ENCODE data around the gene FLYWCH1. TPM values are rescaled to one million over a fixed set of nuclear protein-coding genes. Genes with fewer than 3 reads are reported as not detected.

FLYWCH1 gene
- total and polyA plus RNA-seq, 10 of the 15 experiments (the other 5 are each of a cell fraction or from before 2014, with no cell fraction given): 0.47 to 33.8 (median 11.2) TPM

GRCh38 chr16:2882650-2883457 lies 28.9 kb upstream of the FLYWCH1 start, which contains the start of gene FLYWCH2 (continued):
- TF ChIP-seq BHLHE40 (IDR thresholded peaks at IDR 0.05; ENCODE audit: borderline replicate concordance in 1 of 2, low read depth in 2 of 2, low read length in 1 of 2): peak; percentile 65 to 93; a peak in 3 of 4 replicates
- TF ChIP-seq STAT1 (conservative IDR thresholded peaks at IDR 0.05): no peak
- peak; percentile 58 for TF ChIP-seq POLR2AphosphoS2 (IDR thresholded peaks at IDR 0.05; ENCODE audit: low read depth, low read length)
- no peak for TF ChIP-seq USF1 (IDR thresholded peaks at IDR 0.05; ENCODE audit: borderline replicate concordance, extremely low read length, insufficient read depth, low read depth, low read length)
- TF ChIP-seq FOXM1 (IDR thresholded peaks at IDR 0.05; ENCODE audit: low read depth, low read length): no peak
- no peak for TF ChIP-seq ZBTB4 (CRISPR knock-in tag; IDR thresholded peaks at IDR 0.05)
- TF ChIP-seq HDAC6 (IDR thresholded peaks at IDR 0.05; ENCODE audit: unreplicated experiment): no peak
- TF ChIP-seq CBX5 (IDR thresholded peaks at IDR 0.05; ENCODE audit: low read depth): no peak
- TF ChIP-seq CREB1 (IDR thresholded peaks at IDR 0.05; ENCODE audit: low read depth): peak; percentile 77
- no peak; the same call in 1 of the 2 replicates for TF ChIP-seq HCFC1 (IDR thresholded peaks at IDR 0.05; ENCODE audit: low read length)
- peak; percentile 85 for TF ChIP-seq CHD2 (IDR thresholded peaks at IDR 0.05; ENCODE audit: borderline replicate concordance, low read depth, low read length)
- no peak for TF ChIP-seq ZBED1 (IDR thresholded peaks at IDR 0.05; ENCODE audit: borderline replicate concordance)
- TF ChIP-seq TBL1XR1 (IDR thresholded peaks at IDR 0.05; ENCODE audit: low read depth, low read length): no peak
- no peak for TF ChIP-seq SREBF1 (IDR thresholded peaks at IDR 0.05; ENCODE audit: low read length)
- peak in 1 of 3 experiments; percentile 8; a peak in 1 of 6 replicates for TF ChIP-seq CTCF (IDR thresholded peaks at IDR 0.05 in 2 of 3, conservative IDR thresholded peaks at IDR 0.05 in 1 of 3; ENCODE audit: control insufficient read depth in 2 of 3, extremely low read depth in 1 of 3, insufficient read depth in 1 of 3, low read depth in 3 of 3, low read length in 3 of 3)
- no peak for TF ChIP-seq SREBF2 (IDR thresholded peaks at IDR 0.05; ENCODE audit: low read length)
- no peak for TF ChIP-seq TARDBP (IDR thresholded peaks at IDR 0.05; ENCODE audit: borderline replicate concordance)
- no peak for TF ChIP-seq SMC3 (IDR thresholded peaks at IDR 0.05; ENCODE audit: borderline replicate concordance, low read length)
- no peak for TF ChIP-seq NFXL1 (IDR thresholded peaks at IDR 0.05; ENCODE audit: borderline replicate concordance)
- no peak for TF ChIP-seq ZNF592 (IDR thresholded peaks at IDR 0.05)
